ENCODE data around the gene CACNA1E.

Gene CACNA1E

GRCh38 chr1:181577475-181577874 is 94.2 kb downstream of the CACNA1E start:
- no peak overlapping the region for H3K4me3 ChIP-seq (ENCODE audit: low read depth, low read length)
- TF ChIP-seq CTCF (IDR thresholded peaks at IDR 0.05; ENCODE audit: low read depth, low read length): no peak

GRCh38 chr1:181583598-181583997 is 100.3 kb downstream of the CACNA1E start:
- H3K4me3 ChIP-seq (ENCODE audit: low read depth, low read length): no peak overlapping the region
- TF ChIP-seq CTCF (IDR thresholded peaks at IDR 0.05; ENCODE audit: low read depth, low read length): no peak

- TF ChIP-seq CTCF (IDR thresholded peaks at IDR 0.05; ENCODE audit: low read depth, low read length): no peak
These were observed 104.6 kb downstream of the CACNA1E start for GRCh38 chr1:181587870-181588438.

GRCh38 chr1:181588631-181589030 is 105.3 kb downstream of the CACNA1E start:
- H3K4me3 ChIP-seq (ENCODE audit: low read depth, low read length): no peak overlapping the region
- TF ChIP-seq CTCF (IDR thresholded peaks at IDR 0.05; ENCODE audit: low read depth, low read length): no peak

More at GRCh38 chr1:181587870-181588438, 104.6 kb downstream of the CACNA1E start:
- H3K4me3 ChIP-seq (ENCODE audit: low read depth, low read length): no peak overlapping the region

- TF ChIP-seq CTCF (IDR thresholded peaks at IDR 0.05; ENCODE audit: low read depth, low read length): no peak
- H3K4me3 ChIP-seq (ENCODE audit: low read depth, low read length): no peak overlapping the region
These were observed 109.0 kb downstream of the CACNA1E start for GRCh38 chr1:181592255-181592859.

GRCh38 chr1:181593042-181593441 is 109.7 kb downstream of the CACNA1E start:
- no peak overlapping the region for H3K4me3 ChIP-seq (ENCODE audit: low read depth, low read length)
- TF ChIP-seq CTCF (IDR thresholded peaks at IDR 0.05; ENCODE audit: low read depth, low read length): no peak

GRCh38 chr1:181594553-181594952 is 111.2 kb downstream of the CACNA1E start:
- H3K4me3 ChIP-seq (ENCODE audit: low read depth, low read length): no peak overlapping the region
- no peak for TF ChIP-seq CTCF (IDR thresholded peaks at IDR 0.05; ENCODE audit: low read depth, low read length)

All from WI38 (cell line).